LNCaP clone FGC (cell line): ENCODE results near the gene TNFRSF14.
A peak's percentile ranks its signal among the peaks of the same experiment; 100 is the strongest.

Experiments
- DNase-seq: peaks from one replicate; pipeline ENCODE4 v3.0.0-alpha.2; 2011; ENCODE audit warnings: low read depth
- H3K4me3 ChIP-seq: 2 replicates; pipeline ENCODE4 v1.5.1; 2011; ENCODE audit warnings: mild to moderate bottlenecking, low read depth, low read length, control low read depth
- TF ChIP-seq, protein P1 (sequence below): IDR thresholded peaks from 2 replicates; pipeline ENCODE4 v1.5.1; 2012; ENCODE audit warnings: mild to moderate bottlenecking; ENCODE audit not compliant: control insufficient read depth, insufficient read depth; ENCODE audit errors: extremely low read depth

Gene TNFRSF14

DNA sequence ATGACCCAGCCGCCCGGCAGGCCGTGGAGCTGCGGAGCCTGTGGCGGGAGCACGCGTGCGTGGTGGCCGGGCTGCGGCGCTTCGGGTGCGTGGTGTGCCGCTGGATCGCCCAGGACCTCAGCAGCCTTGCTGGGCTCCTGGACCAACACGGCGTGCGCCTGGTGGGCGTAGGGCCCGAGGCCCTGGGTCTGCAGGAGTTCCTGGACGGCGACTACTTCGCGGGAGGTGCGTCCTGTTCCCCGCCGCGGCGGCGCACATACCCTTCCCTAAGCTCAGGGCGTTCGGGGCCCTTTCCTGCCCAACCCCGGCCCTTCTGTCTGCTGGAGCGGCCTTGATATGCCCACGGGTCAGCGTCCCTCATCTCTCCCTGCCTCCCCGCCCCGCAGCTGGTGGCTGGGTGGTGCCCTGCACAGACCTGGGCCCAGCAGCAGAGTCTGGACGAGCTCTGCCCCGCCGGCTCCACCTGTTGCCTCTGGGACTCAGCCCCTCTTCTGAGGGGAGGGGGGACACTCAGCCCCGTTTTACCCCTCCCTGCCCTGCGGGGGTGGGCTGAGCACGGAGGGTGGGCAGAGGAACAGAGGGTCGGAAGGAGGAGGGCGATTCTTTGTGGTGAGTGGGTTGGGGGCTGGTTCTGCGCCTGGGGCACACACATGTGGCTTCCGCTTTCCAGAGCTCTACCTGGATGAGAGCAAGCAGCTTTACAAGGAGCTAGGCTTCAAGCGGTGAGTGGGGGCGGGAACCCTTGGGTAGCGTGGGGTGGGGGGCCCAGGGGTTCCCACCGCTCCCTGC lies 31.1 kb downstream of the TNFRSF14 start:
- no peak for DNase-seq
- TF ChIP-seq, protein P1, sequence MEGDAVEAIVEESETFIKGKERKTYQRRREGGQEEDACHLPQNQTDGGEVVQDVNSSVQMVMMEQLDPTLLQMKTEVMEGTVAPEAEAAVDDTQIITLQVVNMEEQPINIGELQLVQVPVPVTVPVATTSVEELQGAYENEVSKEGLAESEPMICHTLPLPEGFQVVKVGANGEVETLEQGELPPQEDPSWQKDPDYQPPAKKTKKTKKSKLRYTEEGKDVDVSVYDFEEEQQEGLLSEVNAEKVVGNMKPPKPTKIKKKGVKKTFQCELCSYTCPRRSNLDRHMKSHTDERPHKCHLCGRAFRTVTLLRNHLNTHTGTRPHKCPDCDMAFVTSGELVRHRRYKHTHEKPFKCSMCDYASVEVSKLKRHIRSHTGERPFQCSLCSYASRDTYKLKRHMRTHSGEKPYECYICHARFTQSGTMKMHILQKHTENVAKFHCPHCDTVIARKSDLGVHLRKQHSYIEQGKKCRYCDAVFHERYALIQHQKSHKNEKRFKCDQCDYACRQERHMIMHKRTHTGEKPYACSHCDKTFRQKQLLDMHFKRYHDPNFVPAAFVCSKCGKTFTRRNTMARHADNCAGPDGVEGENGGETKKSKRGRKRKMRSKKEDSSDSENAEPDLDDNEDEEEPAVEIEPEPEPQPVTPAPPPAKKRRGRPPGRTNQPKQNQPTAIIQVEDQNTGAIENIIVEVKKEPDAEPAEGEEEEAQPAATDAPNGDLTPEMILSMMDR, result no peak
- peak overlapping the region; percentile 95 for H3K4me3 ChIP-seq

DNA sequence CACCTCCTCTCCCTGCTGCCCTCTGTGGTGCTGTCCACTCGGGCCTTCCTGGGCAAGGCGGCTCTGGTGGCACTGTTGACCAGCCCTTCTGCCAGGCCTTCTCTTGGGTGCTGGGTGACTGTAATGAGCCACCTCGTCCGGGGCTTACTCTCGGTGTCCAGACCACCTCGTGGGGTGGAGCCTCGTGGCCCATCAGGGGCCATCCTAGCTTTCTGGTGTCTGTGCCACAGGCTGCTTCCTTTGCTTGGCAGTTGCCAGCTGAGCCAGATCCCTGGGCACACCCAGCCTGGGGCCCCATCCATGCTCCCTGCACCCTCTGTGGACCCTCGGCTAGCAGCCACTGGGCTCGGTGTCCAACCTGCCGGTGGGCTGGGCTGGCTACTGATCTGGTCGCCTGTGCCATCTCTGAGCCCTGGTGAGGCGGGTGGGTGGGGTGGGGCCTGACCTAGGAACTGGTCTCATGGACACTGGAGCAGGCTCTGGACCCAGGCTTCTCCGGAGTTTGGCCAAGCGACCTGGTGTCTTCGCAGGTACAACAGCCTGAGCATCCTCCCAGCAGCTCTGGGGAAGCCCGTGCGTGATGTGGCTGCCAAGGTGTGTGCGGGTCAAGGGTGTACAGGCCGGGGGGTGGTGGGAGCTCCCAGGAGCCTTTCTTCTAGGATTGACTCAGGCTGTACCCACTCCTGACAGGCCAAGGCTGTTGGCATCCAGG lies 31.8 kb downstream of the TNFRSF14 start:
- DNase-seq, result no peak
- TF ChIP-seq, protein P1, result no peak
- peak overlapping the region; percentile 95 for H3K4me3 ChIP-seq

DNA sequence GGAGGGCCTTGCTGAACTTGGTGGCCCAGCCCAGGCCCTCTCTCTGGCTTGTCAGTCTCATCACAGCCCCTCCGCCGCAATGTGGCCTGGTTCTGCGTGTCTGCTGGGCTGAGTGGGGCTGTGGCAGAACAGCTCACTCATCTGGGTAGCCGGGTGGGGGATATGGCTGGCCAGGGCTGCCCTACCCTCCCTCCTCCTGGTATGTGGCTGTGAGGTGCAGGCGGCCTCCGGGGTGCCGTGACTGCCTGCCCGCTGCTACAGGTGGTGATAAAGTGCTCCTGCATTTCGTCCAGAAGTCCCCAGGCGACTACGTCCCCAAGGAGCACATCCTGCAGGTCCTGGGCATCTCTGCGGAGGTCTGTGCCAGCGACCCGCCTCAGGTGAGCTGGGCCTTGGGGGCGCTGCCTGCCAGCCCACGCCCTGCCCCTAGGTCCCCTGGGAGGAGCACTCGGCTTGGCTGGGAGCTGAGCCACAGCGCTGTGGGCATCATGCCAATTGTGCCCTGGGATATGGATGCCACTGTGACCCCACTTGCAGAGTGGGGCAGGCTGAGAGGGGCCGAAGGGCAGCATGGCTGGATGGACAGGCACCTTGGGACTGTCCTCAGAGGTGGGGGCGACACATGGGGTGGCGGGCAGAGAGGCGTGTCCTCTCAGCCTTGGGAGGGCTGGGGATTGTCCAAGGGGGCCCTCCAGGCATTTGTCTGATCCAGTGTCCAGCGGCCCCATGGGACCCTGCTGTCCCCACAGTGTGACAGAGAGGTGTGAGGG lies 32.7 kb downstream of the TNFRSF14 start:
- TF ChIP-seq, protein P1, result no peak
- no peak for DNase-seq
- no peak overlapping the region for H3K4me3 ChIP-seq

DNA sequence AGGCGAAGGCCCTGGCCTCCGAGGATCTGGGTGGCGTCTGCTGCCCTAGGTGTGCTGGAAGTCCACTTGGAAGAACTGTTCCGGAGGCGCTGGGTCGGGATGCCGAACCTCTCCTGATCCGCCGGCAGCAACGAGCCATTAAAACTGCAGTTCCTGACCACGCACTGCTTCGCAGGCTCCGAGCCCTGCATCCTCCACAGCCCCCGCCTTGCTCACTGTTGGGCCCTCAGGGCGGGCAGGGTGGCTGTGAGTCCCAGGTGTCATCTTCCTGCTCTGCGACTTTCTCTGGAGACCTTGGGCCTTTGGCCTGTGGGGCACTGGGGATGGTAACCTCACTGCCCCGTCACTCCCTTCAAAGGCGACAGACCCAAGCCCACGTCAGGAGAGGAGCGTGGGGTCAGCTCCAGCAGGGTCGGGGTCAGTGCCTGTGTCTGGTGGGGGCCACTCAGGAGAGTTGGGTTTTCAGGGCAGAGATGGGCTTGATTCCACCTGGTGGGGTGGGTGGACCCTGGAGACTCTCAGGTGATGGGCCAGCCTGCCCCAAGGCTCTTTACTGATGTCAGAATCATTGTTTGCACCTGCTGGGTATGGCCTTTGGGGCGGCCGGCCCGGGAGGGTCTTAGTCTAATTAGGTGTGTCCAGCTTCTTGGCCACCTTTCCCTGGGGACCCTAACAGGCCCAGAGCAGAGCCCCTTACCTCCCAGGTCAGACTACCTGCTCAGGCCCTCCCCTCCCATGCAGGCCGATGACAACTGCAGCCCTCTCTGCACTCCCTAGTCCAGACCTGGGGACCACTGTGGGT lies 33.5 kb downstream of the TNFRSF14 start:
- TF ChIP-seq, protein P1, result no peak
- DNase-seq, result no peak

DNA sequence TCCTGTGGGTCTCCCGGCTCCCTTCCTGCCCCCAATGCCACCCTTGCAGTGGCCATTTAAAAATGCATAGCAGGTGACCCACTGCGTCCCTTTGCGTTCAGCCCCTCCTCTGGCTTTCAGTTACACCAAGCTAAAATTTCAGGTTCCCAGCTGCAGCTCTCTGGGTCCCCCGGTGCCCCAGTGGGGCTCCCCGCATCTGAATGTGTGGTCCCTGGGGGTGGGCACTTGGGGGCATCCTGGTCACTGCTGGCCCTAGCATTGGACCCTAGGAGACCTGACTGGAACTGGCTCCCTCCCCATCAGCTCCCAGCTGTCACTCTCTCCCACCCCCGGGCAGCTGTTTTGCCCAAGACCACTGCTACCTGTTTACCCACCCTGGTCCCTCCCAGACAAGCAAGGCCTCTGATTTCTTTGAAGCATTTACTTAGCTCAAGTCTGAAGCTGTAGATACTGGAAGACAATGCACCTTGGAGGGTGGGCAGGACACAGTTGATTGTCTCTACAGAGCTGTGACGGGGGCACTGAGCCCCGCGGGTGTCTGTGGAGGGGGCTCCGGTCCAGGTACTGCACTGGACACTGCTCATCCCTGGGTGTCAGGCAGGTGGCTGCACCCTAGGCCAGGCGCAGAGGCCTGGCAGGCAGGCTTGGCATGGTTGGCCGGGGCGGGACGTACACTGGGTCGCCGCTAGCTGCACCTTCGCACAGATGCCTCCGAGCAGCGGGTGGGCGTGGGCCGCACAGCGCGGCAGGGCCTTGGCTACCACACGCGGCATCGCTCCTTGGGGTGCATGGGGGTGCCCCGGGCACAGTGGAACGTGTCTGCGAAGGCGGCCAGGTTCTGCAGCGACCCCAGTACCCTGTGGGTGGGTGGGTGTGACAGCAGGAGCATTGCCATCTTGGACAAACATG lies 34.3 kb downstream of the TNFRSF14 start:
- no peak overlapping the region for H3K4me3 ChIP-seq
- TF ChIP-seq, protein P1, result no peak
- no peak for DNase-seq

More for the DNA sequence above, 33.5 kb downstream of the TNFRSF14 start:
- H3K4me3 ChIP-seq, result no peak overlapping the region
